DMS153 treated with DMSO at 0.1 percent for 48 hours (cell line): Measurements from ENCODE around the gene RAB17.
"Not testable (repeated sequence)": the region's sequence is repeated elsewhere in the genome, so short reads cannot be mapped to it uniquely, and the experiment has no call there.

Experiments used
- DNase-seq: peaks from one replicate; lab custom pipeline; 2025; ENCODE audit not compliant: unreplicated experiment; lab: John Stamatoyannopoulos, UW

The RAB17 gene

DNA sequence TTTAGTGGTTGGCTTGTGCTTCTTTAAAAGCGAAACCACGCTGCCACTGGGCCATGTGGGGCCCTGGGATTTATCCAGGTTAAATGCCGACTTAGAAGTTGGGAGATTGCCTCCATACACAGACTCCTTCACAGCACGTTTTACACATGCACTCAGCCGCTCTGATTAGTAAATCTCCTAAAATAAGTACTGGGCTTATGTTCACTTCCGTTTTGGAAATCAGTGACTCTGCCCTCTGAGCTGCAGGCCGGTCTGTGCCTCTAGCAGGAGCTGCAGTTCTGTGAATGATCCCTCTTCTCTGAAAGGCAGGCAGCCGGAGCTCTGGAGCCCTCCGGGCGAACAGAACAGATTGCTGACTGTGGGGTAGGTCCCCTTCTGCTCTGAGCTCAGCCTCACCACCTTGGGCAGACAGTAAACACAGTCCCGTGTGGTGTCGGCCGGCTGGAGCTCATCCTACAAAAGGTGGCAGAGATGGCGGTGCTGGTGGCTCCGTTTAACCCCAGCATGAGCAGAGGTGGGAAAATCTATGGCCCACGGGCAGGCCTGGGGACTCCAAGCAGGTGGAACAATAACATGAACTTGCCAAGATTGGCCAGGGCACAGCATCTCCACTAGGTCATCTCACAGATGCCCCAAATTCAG lies 9.8 kb upstream of the RAB17 start:
- no peak for DNase-seq

DNA sequence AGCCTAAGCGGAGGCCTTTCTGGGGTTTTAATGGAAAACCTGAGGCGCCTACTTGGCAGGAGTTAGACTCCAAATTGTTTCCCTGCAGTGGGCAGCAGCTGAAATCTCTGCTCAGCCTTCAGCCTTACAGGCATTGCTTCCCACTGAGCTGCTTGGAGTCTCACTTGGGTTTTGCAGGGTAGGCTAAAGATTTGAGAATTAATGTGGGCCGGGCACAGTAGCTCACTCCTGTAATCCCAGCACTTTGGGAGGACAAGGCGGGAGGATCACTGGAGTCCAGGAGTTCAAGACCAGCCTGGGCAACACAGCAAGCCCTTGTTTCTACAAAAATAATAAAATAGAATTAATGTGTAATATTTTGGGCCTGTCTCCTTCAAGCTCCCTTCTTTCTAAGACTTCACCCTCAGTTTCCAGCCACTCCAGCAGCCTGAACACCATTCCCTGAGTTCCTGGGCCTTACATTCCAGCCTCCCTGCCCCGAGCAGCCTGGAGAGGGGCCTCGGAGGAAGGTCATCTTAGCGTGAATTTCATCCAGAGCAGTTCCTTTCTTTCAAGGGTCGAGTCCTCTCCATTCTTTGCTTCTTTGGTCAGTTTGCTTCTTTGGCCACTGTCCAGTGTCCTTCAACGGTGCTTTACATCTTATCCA lies 9.1 kb upstream of the RAB17 start:
- DNase-seq, result no peak

DNA sequence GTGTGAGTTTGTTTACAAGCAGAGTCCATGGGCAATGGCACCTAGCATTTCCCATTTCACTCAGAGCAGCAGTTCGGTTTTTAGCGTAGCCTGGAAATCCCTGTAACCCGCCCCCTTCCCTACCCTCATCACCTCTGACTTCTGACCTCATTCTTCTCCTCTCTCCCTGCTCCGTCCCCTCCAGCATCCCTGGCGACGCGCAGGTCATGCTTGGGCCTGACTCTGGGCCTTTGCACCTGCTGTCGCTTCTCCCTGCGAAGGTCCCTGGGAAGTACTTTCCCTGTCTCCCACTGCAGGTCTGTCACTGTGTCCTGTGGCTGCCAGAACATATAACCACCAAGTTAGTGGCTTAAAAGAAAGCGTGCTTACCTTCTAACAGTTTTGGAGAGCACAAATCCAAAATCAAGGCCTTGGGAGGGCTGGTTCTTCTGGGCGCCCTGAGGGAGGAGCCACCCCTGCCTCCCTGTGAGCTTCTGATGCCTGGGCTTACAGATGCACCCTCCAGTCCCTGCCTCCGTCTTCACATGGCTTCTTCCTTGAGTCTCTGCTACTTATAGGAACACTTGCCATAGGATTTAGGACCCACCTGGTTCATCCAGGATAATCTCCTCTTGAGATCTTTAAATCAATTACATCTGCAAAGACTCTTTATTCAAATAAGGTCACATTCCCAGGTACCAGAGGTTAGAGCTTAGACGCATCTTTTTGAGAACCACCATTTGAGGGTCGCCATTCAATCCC lies 8.1 kb upstream of the RAB17 start:
- no peak for DNase-seq

DNA sequence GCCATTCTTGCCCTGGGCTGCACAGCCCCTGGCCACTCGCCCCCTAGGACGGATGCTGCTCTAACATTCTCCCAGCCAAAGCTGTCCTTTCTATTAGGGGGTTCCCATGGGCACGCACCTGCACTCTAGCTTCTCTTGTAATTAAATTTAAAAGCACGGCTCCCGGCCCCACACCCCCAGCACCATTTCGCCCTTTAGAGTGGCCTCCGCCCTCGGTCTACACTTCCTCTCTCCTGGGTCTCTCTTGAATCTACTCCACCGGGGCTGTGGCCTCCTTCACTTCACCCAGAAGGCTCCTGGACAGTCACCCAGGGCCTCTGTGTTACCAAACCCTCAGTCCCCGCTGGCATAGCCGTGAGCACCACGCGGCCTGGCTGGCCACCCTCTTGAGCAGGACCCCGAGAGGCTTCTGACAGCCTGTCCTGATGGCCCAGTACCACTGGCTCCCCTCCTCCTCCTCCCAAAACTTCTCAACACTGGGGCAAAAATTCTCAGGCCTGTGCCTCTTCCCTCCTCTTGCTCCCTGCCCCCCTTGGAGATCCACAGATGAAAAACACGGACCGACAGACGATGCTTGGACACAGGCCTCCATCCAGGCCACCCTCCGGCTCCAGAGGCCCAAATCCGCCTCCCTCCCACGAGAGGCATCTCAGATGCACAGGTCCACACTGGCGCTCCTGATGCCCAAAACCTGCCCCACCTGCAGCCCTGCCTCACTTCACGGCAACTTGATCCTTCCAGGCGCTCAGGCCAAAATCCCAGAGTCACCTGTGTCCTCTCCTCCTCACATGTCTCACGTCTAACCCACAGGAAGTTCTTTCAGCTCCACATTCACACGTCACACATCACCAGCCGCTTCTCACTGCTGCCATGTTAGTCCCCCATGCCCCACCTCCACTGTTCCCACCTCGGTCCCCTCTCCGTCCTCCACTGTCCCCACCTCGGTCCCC lies 6.9 kb upstream of the RAB17 start:
- DNase-seq, result no peak

DNA sequence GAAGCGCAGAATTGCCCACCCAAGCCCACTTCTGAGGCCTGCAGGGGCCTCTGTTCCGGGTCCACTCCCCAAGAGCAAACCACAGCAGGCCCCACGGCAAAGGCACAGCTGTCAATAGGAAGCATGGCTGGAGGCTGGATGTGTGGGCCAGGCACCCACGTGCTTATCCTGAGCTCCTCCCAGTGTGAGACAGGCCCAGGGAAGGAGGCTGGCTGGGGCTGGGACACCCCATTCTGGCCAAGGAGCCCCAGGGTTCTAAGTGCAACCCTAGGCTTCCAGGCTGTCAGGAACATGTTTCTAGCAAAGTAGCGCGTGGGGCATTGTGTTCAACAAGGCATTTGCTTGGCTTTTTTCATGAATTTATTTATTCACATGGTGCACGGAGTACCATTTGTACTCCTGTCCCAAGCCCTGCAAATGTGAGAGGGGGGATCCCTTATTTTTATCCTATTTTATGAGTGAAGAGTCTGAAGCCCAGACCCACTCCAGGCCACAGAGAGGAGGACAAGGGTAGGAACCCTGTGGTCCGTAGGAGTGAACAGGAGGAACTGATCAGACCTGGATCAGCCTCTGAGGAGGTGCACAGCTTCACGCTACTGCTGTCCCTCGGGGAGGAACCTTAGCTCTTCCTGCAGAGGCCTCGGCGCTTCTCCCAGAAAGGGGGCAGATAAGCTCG lies 6.1 kb upstream of the RAB17 start:
- DNase-seq, result no peak

DNA sequence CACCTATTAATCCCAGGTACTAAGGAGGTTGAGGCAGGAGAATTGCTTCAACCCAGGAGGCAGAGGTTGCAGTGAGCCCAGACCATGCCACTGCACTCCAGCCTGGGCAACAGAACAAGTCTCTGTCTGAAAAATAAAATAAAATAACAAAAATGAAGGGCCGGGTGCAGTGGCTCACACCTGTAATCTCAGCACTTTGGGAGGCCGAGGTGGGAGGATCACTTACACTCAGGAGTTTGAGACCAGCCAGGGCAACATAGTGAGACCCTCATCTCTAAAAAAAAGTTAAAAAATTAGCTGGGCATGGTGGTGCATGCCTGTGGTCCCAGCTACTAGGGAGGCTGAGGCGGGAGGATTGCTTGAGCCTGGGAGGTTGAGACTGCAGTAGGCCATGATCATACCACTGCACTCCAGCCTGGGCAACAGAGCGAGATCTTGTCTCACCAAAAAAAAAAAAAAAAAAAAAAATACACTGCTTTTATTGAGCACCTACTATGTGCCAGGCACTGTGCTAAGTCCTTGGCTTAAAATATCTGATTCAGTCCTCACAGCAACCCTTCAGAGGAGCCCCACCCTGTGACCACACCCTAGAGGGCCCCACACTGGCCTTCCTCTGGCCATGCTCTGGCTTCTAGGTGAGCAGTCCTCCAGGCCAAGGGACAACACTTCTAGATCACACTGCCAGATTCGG lies 5.4 kb upstream of the RAB17 start:
- not testable (repeated sequence) for DNase-seq

DNA sequence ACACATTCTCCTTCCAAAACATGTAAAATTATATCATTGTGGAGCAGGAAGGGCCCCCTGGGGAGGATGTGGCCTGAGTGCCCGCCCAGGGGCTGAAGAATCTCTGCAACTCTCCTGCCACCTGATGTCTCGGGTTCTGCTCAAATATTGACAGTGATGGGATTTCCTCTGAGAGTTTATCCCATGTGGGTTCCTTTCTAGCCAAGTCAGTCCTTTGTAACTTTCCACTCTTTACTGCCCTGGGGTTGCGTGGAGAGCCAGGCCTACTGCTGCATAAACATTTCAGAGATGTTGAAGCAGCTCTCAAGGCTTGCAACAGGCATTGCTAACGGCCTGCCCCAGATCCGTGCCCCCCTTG lies 4.0 kb upstream of the RAB17 start:
- no peak for DNase-seq

DNA sequence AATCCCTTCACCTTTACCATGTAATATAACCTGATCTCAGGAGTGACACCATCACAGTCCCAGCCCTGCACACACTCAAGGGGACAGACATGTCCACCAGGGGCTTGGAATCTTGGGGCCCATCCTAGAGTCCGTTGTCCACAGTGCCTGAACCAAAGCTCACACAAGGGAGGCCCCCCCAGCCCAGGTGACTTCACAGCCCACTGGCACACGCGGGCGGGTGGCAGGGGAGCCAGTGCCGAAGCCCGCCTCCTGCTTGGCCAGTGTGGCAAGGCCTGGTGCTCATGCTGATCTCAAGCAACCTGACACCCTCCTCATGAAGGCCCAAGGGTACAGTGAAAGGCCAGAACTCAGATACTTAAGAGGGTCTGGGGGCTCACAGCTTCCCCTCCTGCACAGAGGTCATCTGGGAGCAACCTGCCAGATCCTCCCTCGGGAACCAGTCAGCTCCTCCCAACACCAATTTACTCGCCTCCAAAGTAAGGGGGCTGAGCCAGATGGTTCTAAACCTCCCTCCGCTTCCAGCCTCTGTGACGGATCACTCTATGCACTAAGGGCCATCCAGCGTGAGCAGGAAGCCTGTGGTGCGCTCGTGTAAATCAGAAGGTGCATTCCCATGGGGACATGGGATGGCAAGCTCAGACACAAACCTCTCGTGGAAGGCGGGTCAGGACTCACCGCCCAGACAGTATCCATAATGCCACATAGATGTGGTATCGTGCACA lies 3.2 kb upstream of the RAB17 start:
- DNase-seq, result no peak

DNA sequence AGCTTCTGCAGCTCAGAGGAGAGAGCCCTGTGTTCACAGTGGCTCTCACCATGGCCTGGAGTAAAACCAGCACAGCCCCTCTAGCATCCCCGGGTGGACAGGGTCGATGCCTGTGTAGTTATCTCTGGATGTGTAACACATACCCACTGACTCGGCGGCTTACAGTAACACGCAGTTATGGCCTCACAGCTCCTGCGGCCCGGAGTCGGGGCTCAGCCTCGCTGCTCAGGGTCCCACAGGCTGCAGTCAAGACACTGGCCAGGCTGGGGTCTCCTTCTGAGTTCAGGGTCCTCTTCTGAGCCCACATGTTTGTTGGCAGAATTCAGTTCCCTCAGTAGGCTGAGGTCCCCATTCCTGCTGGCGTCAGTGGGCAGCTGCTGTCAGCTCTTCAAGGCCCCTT lies 2.5 kb upstream of the RAB17 start:
- DNase-seq, result no peak

DNA sequence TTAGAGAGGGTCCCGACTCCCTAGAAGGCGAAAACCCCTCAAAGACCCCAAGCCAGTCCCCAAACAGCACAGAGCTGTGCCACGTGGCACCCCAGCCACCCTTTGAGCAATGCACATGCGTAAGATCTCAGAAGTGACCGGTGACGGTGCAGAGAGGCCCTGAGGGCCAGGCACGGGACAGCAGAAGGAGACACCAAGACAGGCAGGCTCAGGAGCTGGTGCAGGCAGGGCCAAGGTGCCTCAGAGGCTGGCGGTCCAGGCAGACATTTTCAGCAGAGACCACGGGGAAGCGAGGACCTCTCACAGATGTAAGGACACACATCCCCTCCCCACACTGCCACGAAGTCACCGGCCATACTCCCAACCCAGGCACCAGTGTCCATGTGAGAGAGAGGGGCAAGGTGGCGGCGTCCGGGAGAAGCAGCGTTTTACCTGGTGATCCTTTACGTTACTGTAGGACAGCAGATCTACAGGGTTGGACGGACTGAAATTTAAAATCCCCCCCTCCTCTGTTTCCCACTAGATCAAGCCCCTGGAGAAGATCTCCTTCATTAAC lies 2.0 kb upstream of the RAB17 start:
- no peak for DNase-seq

DNA sequence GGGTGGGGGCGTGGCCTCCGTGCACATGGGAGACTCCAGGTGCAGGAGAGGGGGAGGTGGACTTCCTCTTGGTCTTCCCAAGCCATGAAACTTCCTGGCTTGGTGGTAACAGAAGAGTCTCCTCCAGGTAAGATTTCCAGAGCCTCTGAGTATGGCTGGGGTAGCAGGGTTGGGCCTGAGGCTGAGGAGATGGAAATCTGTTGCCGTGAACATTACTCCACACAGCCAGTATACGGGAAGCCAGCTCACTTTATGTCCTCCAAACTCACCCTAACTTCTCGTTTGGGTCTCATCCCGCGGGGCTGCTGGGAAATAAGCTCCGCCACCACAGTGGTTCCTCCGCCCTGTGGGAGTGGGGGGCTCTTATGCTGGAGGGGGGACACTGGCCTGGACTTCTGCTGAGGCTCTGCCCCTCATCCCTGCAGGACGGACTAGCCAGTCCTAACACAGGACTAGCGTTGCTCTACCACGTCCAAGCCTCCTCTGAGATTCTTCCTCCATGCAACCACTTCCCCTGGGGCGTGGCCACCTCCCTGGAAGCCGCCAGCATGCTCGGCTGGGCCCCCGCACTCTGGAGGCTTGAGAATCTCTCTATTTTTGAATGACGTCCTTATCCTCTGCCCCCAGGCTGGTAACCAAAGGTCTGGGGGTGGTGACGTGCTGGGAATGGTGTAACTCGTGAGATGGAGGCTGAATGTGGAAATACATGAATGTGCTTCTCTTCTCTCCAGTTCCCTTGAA lies 777 bp upstream of the RAB17 start:
- DNase-seq, result peak; percentile 69

DNA sequence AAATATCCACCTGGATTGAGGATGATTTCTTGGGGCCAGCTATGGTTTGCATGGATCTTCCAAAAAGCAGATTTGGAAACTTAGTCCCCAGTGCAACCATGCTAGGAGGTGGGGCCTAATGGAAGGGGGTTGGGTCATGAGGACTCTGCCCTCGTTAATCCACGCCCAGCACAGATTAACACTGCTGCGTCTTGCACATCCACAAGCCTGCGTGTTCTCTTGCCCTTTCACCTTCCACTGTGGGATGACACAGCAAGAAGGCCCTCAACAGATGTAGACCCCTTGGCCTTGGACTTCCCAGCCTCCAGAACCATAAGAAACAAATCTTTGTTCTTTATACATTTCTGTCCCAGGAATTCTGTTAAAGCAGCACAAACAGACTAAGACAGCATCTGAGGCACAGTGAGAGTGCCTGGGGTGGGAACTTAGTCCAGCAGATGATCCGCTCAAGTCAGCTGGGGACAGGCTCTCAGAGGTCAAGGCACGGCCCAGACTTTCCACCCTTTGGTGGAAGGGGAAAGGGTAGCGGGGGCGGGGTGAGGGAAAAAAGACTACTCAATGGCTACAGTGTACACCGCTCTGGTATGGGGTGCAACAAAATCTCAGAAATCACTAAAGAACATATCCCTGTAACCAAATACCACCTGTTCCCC lies 2.4 kb downstream of the RAB17 start:
- no peak for DNase-seq

DNA sequence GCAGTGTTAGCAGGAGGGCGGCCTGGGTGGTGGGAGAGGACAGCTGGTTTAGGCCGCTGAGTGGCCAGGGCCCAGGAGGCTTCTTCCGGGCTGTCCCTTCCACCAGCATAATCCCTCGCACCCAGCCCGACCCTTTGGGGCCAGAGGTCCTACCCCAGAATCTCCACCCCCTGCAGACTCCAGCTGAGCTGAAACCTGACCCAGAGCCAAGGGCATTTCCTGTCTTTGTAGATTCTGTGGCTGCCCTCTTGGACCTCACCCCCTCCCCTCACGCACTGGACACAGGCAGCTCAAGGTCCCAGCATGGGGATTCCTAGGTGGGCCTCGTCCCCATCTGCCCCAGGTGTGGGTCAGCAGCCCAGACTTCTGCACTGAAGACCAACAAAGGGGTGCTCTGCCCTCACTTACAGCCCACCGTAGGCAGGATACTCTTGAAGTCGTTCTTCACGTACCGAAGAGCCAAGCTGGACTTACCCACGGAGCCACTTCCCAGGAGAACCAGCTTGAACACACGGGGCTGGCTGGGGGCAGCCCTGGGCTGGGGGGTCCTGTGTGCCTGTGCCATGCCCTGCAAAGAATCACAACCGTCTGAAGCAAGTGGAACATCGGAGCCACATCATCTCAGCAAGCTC lies 4.8 kb downstream of the RAB17 start:
- no peak for DNase-seq

DNA sequence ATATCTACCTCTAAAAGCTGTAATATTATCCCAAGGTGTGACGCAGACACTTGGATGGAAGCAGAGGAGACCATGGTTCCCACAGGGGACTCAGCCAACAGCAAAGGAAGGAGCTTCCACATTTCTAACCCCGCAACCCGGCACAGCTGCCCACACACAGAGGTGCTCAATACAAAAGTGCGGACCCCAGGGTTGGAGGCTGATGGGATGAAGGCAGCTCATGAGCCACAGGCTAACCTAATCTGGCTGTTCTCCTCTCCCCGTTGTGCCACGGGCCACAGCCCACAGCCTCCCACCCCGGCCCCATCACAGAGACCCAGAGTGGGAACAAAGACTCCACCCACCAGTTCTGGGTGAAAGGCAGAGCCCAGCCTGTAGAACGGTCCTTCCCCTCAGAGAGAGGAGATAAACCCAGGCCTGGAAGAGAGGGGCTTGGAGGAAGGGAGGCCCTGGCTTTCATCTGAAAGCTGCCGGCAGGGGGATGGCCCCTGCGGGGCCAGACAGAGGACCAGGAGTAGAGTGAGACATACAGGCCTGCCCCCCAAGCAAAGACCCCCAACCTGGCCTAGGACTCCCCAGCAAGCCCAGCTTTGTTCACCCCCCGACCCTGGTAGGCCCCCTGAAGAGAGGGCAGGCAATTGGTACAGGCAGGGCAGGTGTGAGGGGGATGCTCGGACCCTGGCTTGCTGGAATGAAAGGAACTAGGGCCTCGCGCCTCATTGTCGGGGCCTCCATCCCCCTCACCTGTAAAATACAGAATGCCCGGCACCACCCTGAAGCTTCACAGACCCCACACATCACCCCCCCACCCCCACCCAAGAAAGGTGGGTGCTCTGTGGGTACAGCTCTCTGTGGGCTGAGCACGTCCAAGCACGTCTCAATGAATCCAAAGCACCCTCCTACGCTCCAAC lies 6.9 kb downstream of the RAB17 start:
- no peak for DNase-seq

DNA sequence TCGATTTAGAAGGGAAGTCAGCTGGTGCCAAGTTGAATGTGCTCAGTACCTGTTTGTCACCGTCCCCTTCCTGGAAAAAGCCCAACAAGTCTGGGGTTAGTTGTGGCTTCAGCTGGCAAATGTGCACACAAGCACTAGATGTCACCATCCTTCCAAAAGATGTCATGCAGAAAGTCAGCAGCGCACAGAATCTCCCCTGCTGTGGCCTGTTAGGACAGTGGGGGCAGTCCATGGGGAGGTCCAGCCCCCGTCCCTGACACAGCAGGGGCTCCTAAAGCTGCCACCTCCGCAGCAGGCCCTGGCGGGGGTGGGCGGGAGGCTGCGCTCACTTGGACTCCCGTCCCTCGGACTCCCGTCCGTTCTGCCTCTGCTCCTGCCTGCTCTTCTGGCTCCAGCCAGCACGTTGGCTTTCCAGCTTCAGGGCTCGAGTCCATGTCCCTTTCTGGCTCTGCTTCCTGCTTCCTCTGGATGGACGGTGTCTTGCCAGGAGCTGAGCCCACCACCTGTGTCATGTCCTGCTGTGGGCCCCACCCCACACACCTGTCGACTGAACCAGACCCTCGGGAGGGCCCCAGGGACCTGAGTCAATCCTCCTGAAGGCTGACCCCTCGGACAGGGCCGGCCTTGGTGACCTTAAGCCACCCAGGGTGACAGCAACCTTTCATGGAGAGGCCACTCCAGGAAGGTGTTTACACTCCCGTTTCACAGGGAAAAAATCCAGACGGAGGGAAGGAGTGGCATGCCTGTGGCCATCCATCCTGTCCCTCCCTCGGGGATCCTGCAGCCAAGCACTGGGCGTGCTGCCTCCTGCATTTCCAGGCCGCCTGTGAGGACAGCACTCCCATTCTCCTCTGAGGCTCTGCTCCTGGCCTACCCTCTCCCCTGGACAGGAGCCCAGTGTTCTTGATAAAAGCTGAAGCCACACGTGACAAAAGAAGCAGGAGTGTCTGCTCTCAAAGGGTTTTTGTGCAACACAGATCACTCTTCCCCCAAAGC lies 8.5 kb downstream of the RAB17 start:
- DNase-seq, result peak; percentile 76
